ENCODE data around the gene TMCO1. TPM values are rescaled to one million over a fixed set of nuclear protein-coding genes. Genes with fewer than 3 reads are reported as not detected.
"Not testable (repeated sequence)": the region's sequence is repeated elsewhere in the genome, so short reads cannot be mapped to it uniquely, and the experiment has no call there.

The TMCO1 gene
- total RNA-seq, 1 donor: 31.9 TPM

- peaks cover 13% of the 10 kb centered on the region for H3K4me1 ChIP-seq (ENCODE audit: insufficient read depth, low read length)
- no peaks in the 10 kb centered on the region for H3K27me3 ChIP-seq (ENCODE audit: insufficient read depth, low read length)
- H3K9me3 ChIP-seq (ENCODE audit: low read depth, low read length): no peaks in the 10 kb centered on the region
- no peak overlapping the region for H3K4me3 ChIP-seq (ENCODE audit: low read length)
Observed at GRCh38 chr1:165683848-165684485, 84.7 kb downstream of the TMCO1 start.

DNA sequence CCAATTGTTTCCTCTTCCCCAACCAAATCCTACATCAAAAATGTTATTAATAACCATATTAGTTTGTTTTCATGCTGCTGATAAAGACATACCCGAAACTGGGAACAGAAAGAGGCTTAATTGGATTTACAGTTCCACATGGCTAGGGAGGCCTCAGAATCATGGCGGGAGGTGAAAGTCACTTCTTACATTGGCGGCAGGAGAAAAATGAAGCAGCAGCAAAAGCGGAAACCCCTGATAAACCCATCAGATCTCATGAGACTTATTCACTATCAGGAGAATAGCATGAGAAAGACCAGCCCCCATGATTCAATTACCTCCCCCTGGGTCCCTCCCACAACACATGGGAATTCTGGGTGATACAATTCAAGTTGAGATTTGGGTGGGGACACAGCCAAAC, 87.9 kb downstream of the TMCO1 start:
- H3K9me3 ChIP-seq (ENCODE audit: low read depth, low read length); H3K27me3 ChIP-seq (ENCODE audit: insufficient read depth, low read length); H3K4me3 ChIP-seq (ENCODE audit: low read length); H3K4me1 ChIP-seq (ENCODE audit: insufficient read depth, low read length): not testable (repeated sequence)

DNA sequence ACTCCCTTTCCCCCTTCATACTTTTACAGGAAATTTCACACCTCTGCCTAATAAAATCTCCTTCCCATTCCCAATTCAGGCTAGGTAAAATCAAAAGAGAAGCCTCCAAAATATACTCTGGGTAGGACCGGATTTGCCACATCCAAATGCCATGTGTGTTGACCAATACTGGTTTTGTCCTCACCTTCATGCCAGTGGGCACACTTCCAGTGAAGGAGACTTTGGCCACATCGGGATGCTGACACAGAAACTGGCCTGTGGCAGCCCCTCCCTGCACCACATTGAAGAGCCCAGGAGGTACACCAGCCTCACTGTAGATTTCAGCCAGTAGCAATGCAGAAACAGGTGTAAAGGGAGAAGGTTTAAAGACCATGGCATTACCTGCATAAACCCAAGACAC, 88.4 kb downstream of the TMCO1 start:
- Histone ChIP-seq H3K27me3 (ENCODE audit: insufficient read depth, low read length) (no peaks in the 10 kb centered on the region), H3K4me3 (ENCODE audit: low read length) (no peak overlapping the region), H3K9me3 (ENCODE audit: low read depth, low read length) (no peaks in the 10 kb centered on the region), H3K4me1 (ENCODE audit: insufficient read depth, low read length) (no peaks in the 10 kb centered on the region)

GRCh38 chr1:165679282-165680036, 89.2 kb downstream of the TMCO1 start:
- H3K9me3 ChIP-seq (ENCODE audit: low read depth, low read length): no peaks in the 10 kb centered on the region

DNA sequence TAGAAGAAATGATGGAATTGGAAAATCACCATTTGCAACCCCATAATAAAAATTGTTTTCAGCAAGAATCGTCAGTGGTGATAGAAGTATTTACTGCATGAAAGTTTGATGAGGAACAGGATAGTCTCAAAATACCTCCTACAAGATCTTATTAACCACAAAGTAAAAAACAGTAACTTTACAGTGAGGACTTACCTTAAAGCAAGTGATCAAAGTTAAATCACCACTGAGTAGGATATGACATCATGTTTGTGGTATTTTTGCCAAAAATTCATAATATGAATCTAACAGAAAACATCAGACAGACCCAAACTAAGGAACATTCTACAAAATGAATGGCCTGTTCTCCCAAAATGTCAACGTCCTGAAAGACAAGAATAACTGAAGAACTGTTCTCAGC, 90.2 kb downstream of the TMCO1 start:
- no peak overlapping the region for H3K4me3 ChIP-seq (ENCODE audit: low read length)
- H3K4me1 ChIP-seq (ENCODE audit: insufficient read depth, low read length): peaks cover 12% of the 10 kb centered on the region
- H3K9me3 ChIP-seq (ENCODE audit: low read depth, low read length): no peaks in the 10 kb centered on the region
- H3K27me3 ChIP-seq (ENCODE audit: insufficient read depth, low read length): no peaks in the 10 kb centered on the region

More at GRCh38 chr1:165679282-165680036, 89.2 kb downstream of the TMCO1 start:
- Histone ChIP-seq H3K4me3 (ENCODE audit: low read length) (no peak overlapping the region), H3K4me1 (ENCODE audit: insufficient read depth, low read length) (peaks cover 5% of the 10 kb centered on the region), H3K27me3 (ENCODE audit: insufficient read depth, low read length) (no peaks in the 10 kb centered on the region)

Other genes starting within 250 kb of the TMCO1 start
- gene LRRC52, start 224.9 kb downstream of the TMCO1 start, total RNA-seq: not detected
- gene MGST3, start 137.6 kb downstream of the TMCO1 start, total RNA-seq: 17.8 TPM
- gene ALDH9A1, start 70.3 kb downstream of the TMCO1 start, total RNA-seq: 28.7 TPM
- 5.2 TPM for gene UCK2, start 58.7 kb upstream of the TMCO1 start, total RNA-seq